ENCODE measurements around the gene CENPP. TPM values are rescaled to one million over a fixed set of nuclear protein-coding genes. Genes with fewer than 3 reads are reported as not detected.
A peak's percentile ranks its signal among the peaks of the same experiment; 100 is the strongest.

The CENPP gene
- total RNA-seq, 1 experiment from 2014 or later = 14.3 TPM

DNA sequence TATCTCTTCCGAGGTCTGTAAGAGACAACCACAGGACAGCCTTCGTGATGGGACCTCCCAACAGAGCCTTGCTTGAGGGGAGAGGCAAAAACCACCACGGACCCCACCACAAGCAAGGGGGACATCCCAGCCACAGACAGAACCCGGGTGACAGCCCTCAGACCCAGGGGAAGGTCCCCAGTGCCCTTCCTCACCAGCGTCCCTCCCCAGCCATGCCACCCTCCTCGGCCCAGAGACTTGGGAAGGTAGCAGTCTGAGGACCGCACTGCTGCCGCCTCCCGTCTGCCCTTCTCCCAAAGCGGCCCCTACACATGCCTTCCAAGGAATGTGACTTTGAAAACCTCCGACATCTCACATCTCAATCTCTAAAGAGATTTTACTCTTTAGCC, 330.8 kb downstream of the CENPP start:
- DNase-seq (ENCODE audit: low spot score) = no peak
- POLR2A ChIA-PET = no interaction called here
- no peaks in the 10 kb centered on the region for H3K9me3 Mint-ChIP-seq
- TF ChIP-seq, protein P1, sequence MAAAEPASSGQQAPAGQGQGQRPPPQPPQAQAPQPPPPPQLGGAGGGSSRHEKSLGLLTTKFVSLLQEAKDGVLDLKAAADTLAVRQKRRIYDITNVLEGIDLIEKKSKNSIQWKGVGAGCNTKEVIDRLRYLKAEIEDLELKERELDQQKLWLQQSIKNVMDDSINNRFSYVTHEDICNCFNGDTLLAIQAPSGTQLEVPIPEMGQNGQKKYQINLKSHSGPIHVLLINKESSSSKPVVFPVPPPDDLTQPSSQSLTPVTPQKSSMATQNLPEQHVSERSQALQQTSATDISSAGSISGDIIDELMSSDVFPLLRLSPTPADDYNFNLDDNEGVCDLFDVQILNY (CRISPR knock-in tag; IDR thresholded peaks at IDR 0.05) = no peak
- TF ChIP-seq ZNF671 (CRISPR knock-in tag; IDR thresholded peaks at IDR 0.05) = no peak
- TF ChIP-seq ZNF121 (CRISPR knock-in tag; IDR thresholded peaks at IDR 0.05) = no peak
- H3K27me3 Mint-ChIP-seq (ENCODE audit: low read depth) = no peaks in the 10 kb centered on the region
- peaks cover 10% of the 10 kb centered on the region for H3K4me1 Mint-ChIP-seq
- CTCF ChIA-PET = no interaction called here
- H3K36me3 Mint-ChIP-seq = peaks cover 8% of the 10 kb centered on the region; the same call in 1 of the 2 replicates
- no peak overlapping the region for H3K27ac Mint-ChIP-seq
- no peak for ATAC-seq
- no peak overlapping the region for H3K4me3 Mint-ChIP-seq

DNA sequence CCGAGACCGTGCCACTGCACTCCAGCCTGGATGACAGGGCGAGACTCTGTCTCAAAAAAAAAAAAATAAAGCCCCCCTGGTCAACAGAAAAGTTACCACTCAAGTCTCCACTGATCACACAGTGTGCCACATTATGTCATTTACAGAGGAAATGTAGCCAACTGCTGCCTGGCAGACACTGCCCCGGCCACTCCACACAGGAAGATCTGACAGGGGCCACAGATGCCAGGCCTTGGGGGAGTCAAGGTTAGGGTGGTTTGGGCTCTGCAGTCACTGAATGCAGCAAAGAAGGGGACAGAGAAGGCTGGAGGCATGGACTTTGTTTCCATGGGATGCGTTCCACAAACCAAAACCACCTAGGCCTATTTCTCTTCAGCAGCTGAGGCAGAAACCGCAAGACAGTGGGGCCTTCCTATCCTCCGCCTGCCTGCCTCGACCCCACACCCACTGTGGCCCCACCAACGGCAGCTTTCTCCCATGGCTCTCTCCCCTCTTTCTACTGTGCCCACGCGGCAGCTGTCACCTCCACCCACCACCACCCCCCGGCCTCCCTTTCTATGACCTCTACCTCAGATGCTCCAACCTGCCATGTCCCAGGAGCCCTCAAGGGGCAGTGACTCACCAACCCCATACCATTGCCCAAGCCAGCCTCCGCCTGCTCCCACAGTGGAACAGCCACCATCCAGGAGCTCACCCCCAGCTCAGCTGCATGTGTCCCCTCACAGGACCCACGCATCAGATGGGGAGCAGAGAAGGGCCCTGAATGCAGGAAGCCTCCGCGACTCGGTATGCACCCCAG, 331.7 kb downstream of the CENPP start:
- CTCF ChIA-PET = interaction anchor here (0.7 to 1.0 kb wide), 5 partner anchors 9 to 134 kb away, joined by 3 to 7 read pairs (median 4); partner anchors contain the start of gene IPPK
- DNase-seq (ENCODE audit: low spot score) (peak; percentile 26), ATAC-seq (peak; percentile 74)
- Mint-ChIP-seq H3K4me1 (peaks cover 13% of the 10 kb centered on the region), H3K27me3 (ENCODE audit: low read depth) (no peaks in the 10 kb centered on the region), H3K9me3 (no peaks in the 10 kb centered on the region), H3K36me3 (peaks cover 8% of the 10 kb centered on the region; the same call in 1 of the 2 replicates), H3K4me3 (no peak overlapping the region), H3K27ac (no peak overlapping the region; the same call in 1 of the 2 replicates)
- POLR2A ChIA-PET = no interaction called here
- TF ChIP-seq IRF2 (CRISPR knock-in tag; IDR thresholded peaks at IDR 0.05; ENCODE audit: borderline replicate concordance, low read depth) = no peak
- TF ChIP-seq NR1H2 (CRISPR knock-in tag; IDR thresholded peaks at IDR 0.05) = no peak
- TF ChIP-seq, protein P2, sequence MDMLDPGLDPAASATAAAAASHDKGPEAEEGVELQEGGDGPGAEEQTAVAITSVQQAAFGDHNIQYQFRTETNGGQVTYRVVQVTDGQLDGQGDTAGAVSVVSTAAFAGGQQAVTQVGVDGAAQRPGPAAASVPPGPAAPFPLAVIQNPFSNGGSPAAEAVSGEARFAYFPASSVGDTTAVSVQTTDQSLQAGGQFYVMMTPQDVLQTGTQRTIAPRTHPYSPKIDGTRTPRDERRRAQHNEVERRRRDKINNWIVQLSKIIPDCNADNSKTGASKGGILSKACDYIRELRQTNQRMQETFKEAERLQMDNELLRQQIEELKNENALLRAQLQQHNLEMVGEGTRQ (CRISPR knock-in tag; IDR thresholded peaks at IDR 0.05) = no peak
- no peak for TF ChIP-seq CBFB (CRISPR knock-in tag; IDR thresholded peaks at IDR 0.05; ENCODE audit: low read depth)
- no peak for TF ChIP-seq FOXJ3 (CRISPR knock-in tag; IDR thresholded peaks at IDR 0.05; ENCODE audit: borderline replicate concordance)
- no peak for TF ChIP-seq ATF1 (CRISPR knock-in tag; IDR thresholded peaks at IDR 0.05)
- TF ChIP-seq SP1 (CRISPR knock-in tag; conservative IDR thresholded peaks at IDR 0.05) = no peak
- TF ChIP-seq, protein P3, sequence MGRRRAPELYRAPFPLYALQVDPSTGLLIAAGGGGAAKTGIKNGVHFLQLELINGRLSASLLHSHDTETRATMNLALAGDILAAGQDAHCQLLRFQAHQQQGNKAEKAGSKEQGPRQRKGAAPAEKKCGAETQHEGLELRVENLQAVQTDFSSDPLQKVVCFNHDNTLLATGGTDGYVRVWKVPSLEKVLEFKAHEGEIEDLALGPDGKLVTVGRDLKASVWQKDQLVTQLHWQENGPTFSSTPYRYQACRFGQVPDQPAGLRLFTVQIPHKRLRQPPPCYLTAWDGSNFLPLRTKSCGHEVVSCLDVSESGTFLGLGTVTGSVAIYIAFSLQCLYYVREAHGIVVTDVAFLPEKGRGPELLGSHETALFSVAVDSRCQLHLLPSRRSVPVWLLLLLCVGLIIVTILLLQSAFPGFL (CRISPR knock-in tag; IDR thresholded peaks at IDR 0.05; ENCODE audit: borderline replicate concordance) = no peak
- no peak for TF ChIP-seq TP53 (CRISPR knock-in tag; IDR thresholded peaks at IDR 0.05)
- TF ChIP-seq ZNF263 (CRISPR knock-in tag; IDR thresholded peaks at IDR 0.05; ENCODE audit: low read depth) = no peak
- TF ChIP-seq, protein P4, sequence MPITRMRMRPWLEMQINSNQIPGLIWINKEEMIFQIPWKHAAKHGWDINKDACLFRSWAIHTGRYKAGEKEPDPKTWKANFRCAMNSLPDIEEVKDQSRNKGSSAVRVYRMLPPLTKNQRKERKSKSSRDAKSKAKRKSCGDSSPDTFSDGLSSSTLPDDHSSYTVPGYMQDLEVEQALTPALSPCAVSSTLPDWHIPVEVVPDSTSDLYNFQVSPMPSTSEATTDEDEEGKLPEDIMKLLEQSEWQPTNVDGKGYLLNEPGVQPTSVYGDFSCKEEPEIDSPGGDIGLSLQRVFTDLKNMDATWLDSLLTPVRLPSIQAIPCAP (CRISPR knock-in tag; IDR thresholded peaks at IDR 0.05) = no peak
- TF ChIP-seq GRHL2 (CRISPR knock-in tag; IDR thresholded peaks at IDR 0.05; ENCODE audit: insufficient replicate concordance, severe bottlenecking) = no peak
- no peak for TF ChIP-seq TEAD1 (CRISPR knock-in tag; IDR thresholded peaks at IDR 0.05)
- no peak for TF ChIP-seq JAZF1 (CRISPR knock-in tag; IDR thresholded peaks at IDR 0.05)
- TF ChIP-seq MXD4 (CRISPR knock-in tag; IDR thresholded peaks at IDR 0.05; ENCODE audit: borderline replicate concordance) = no peak

DNA sequence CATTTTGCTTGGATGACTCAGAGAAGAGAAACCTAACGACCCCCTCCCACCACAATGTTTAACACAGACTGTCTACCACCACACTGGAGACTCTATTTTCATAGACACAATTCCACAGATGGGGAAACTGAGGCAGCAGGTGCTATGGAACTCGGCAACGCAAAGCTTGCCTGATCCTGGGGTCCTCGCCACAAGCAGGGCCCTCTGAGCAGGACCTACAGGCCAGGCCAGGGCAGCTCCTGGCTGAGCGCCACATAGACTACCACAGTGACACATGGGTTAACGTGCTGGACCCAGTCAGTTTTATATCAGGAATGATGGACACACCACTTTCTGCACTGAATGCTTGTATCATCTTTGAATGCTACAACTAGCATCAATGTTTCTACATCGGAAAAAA, 332.4 kb downstream of the CENPP start:
- H3K4me3 Mint-ChIP-seq = no peak overlapping the region
- no peak overlapping the region for H3K27ac Mint-ChIP-seq
- DNase-seq (ENCODE audit: low spot score) (no peak), ATAC-seq (no peak)
- peaks cover 13% of the 10 kb centered on the region for H3K4me1 Mint-ChIP-seq
- peaks cover 4% of the 10 kb centered on the region; the same call in 1 of the 2 replicates for H3K36me3 Mint-ChIP-seq
- TF ChIP-seq ZNF263 (CRISPR knock-in tag; IDR thresholded peaks at IDR 0.05; ENCODE audit: low read depth) (no peak), NFYB (CRISPR knock-in tag; conservative IDR thresholded peaks at IDR 0.05; ENCODE audit: low read depth) (no peak), ZNF138 (CRISPR knock-in tag; conservative IDR thresholded peaks at IDR 0.05) (no peak), CBFB (CRISPR knock-in tag; IDR thresholded peaks at IDR 0.05; ENCODE audit: low read depth) (no peak)
- TF ChIP-seq, protein P5, sequence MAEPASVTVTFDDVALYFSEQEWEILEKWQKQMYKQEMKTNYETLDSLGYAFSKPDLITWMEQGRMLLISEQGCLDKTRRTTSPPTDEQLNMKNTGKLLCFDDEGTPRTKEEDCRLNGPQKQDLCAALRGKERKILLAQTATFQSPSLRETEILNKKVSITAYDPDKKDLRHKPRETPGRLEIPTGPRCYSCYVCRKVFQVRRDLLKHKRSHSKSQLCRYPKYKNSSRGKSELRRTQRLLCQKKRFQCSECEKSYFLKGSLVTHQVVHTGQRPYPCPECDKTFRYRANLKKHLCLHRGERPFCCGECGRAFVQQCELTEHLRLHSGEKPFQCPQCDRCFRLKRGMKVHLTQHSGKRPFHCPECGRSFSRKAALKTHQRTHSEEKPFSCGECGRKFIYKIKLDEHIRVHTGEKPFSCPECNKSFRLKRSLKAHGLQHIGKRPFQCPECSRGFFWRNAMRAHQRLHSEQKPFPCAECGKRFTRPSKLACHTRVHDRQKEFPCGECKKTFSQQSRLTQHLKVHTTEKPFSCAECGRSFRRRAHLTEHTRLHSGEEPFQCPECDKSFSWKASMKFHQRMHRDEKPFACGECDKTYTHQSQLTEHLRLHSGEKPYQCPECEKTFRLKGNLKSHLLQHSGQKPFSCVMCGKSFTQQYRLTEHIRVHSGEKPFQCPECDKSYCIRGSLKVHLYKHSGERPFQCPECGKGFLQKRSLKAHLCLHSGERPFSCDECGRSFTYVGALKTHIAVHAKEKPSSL (CRISPR knock-in tag; conservative IDR thresholded peaks at IDR 0.05) = no peak
- TF ChIP-seq, protein P6, sequence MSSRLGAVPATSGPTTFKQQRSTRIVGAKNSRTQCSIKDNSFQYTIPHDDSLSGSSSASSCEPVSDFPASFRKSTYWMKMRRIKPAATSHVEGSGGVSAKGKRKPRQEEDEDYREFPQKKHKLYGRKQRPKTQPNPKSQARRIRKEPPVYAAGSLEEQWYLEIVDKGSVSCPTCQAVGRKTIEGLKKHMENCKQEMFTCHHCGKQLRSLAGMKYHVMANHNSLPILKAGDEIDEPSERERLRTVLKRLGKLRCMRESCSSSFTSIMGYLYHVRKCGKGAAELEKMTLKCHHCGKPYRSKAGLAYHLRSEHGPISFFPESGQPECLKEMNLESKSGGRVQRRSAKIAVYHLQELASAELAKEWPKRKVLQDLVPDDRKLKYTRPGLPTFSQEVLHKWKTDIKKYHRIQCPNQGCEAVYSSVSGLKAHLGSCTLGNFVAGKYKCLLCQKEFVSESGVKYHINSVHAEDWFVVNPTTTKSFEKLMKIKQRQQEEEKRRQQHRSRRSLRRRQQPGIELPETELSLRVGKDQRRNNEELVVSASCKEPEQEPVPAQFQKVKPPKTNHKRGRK (CRISPR knock-in tag; IDR thresholded peaks at IDR 0.05; ENCODE audit: borderline replicate concordance) = no peak
- TF ChIP-seq, protein P2 (CRISPR knock-in tag; IDR thresholded peaks at IDR 0.05) = no peak
- no peaks in the 10 kb centered on the region for H3K27me3 Mint-ChIP-seq (ENCODE audit: low read depth)
- ChIA-PET POLR2A (no interaction called here), CTCF (interaction anchor here (0.7 to 1.0 kb wide), 5 partner anchors 10 to 133 kb away, joined by 3 to 7 read pairs (median 4); partner anchors contain the start of gene IPPK)
- H3K9me3 Mint-ChIP-seq = no peaks in the 10 kb centered on the region
